HL-60 (cell line): ENCODE results near the gene MAP3K14.

Source experiments
- CTCF ChIP-seq: IDR thresholded peaks from one replicate; pipeline ENCODE4 v1.5.1; 2011; ENCODE audit warnings: low read length, control low read depth, inconsistent platforms; ENCODE audit not compliant: insufficient read depth
- GABPA ChIP-seq: IDR thresholded peaks from 2 replicates; pipeline ENCODE4 v1.6.1; 2012; ENCODE audit warnings: low read depth
- POLR2AphosphoS5 ChIP-seq: IDR thresholded peaks from 2 replicates; pipeline ENCODE4 v1.6.1; 2012; ENCODE audit warnings: low read depth
- REST ChIP-seq: IDR thresholded peaks from 2 replicates; pipeline ENCODE4 v1.6.1; 2012; ENCODE audit warnings: low read depth; ENCODE audit not compliant: insufficient replicate concordance
- SPI1 ChIP-seq: IDR thresholded peaks from 2 replicates; pipeline ENCODE4 v1.6.1; 2012; ENCODE audit warnings: low read depth, mild to moderate bottlenecking, borderline replicate concordance

- TF ChIP-seq CTCF (no peak), POLR2AphosphoS5 (no peak), GABPA (no peak), SPI1 (no peak), REST (no peak)
Observed at GRCh38 chr17:45232514-45233422, 84.1 kb downstream of the MAP3K14 start.
